GM12872 (cell line): ENCODE results near the gene RAPGEF4.
A peak's percentile ranks its signal among the peaks of the same experiment; 100 is the strongest.

Experiments used
- TF ChIP-seq, protein P1 (sequence below): IDR thresholded peaks from 3 replicates; pipeline ENCODE4 v1.5.1; 2011; ENCODE audit warnings: low read depth, mild to moderate bottlenecking, low read length, moderate library complexity; ENCODE audit not compliant: insufficient read depth

Gene RAPGEF4

DNA sequence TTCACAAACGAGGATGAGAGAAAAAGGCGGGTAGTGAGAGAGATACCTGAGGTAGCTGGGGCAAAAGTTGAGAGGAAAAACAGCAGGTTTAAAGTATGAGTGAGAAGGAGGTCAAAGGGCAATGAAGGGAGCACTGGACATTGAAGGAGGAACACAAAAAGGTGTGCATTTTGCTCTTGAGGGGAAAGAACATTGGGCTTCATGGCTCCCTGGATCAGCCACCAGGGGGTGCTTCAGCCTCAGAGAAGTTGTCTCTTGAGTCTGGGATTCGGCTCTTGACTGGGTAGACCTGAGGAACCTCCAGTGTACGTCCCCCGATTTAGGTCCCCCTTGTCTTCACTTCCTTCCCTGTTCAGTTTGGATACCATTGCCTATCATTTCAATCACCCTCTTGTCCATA, 128.5 kb downstream of the RAPGEF4 start:
- TF ChIP-seq, protein P1, sequence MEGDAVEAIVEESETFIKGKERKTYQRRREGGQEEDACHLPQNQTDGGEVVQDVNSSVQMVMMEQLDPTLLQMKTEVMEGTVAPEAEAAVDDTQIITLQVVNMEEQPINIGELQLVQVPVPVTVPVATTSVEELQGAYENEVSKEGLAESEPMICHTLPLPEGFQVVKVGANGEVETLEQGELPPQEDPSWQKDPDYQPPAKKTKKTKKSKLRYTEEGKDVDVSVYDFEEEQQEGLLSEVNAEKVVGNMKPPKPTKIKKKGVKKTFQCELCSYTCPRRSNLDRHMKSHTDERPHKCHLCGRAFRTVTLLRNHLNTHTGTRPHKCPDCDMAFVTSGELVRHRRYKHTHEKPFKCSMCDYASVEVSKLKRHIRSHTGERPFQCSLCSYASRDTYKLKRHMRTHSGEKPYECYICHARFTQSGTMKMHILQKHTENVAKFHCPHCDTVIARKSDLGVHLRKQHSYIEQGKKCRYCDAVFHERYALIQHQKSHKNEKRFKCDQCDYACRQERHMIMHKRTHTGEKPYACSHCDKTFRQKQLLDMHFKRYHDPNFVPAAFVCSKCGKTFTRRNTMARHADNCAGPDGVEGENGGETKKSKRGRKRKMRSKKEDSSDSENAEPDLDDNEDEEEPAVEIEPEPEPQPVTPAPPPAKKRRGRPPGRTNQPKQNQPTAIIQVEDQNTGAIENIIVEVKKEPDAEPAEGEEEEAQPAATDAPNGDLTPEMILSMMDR: peak; percentile 95

DNA sequence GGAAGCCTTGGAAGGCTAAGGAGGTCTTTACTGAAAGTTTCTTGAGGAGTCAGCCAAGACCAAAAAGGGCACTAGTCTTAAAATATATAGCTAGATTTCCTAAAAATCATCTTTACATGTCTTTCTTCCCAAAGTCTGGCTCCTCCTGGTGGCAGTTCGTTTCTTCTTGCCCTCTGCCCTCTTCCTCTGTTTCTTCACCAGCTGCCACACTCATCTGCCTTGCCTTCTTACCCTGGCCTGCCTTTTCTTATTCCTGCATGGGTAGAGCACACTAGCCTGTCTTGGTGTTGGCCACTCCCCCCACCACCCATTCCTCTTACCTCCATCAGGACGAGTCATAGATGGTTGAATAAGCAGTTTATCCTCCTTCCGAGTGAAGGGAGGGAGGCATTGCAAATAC, 129.8 kb downstream of the RAPGEF4 start:
- TF ChIP-seq, protein P1: peak; percentile 32; the same call in 1 of the 3 replicates

DNA sequence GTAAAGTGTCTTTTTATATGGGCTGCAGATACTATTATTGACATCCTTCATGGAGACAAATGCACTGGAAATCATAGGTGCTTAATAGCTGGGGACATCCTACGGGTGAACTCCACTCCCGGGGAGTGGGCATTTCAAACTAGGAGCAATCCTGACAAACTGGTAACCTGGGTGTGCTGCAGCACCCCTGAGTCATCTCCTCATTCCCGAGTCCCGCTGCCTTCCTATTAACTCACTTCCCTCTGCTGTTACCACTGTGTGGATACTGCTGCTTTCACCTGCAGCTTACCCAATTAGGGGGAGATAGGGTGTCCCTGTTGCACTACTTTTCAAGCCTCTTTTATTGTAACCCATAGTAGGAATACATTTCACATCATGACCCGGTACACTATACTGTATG, 134.2 kb downstream of the RAPGEF4 start:
- TF ChIP-seq, protein P1: no peak

DNA sequence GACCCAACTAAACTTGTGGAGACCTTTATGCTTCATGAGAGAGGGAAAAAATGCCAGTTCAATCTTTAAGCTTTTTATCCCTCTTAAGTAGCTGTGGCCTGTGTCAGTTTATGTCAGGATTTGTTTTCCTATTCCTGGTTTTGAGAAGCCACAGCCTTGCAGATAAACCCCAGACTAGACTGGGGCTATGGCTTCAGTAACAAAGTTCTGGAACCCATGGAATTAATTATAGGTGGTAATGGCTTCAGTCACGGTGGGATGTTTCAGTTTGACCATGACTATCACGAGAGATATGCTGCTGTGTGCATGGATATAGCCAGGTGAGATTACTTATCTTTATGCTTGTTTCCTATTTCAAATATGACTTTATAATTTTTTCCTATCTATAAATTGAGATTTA, 134.8 kb downstream of the RAPGEF4 start:
- TF ChIP-seq, protein P1: no peak

DNA sequence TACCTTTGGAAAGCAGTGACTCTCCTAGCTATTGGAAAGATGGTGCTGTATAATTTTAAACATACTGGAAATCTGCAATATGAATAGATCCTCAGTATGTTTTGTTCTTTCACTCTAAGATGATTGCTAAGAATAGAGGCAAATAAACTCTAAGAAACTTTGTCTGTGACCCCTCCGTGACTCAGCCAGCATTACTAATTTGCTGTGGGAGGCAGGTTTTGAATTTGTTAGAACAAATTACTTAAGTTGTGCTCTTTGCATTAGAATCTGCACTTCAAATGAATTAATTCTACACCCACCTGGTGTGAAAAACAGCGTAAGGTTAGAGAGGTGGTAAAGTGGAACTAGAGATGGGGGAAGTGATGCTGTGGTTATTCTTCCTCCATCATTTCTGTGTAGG, 142.2 kb downstream of the RAPGEF4 start:
- TF ChIP-seq, protein P1: no peak

DNA sequence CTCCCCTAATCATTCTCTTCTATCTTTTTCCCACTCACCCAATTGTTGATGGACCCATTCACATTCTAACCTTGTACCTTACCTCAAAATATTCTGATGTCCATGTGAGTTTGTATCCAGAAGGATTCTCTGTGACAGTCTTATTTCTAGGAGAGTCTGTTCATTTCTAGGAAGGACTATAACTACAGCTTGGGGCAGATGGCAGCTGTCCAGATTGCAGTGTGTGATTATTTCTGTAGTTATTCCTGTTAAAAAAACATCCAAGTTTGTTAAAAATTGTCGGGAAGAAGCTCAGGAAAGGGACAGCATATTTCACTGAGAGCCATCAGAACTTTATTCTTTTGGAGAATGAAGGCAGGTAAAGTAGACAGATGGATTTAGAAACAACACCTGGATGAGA, 142.6 kb downstream of the RAPGEF4 start:
- TF ChIP-seq, protein P1: no peak

DNA sequence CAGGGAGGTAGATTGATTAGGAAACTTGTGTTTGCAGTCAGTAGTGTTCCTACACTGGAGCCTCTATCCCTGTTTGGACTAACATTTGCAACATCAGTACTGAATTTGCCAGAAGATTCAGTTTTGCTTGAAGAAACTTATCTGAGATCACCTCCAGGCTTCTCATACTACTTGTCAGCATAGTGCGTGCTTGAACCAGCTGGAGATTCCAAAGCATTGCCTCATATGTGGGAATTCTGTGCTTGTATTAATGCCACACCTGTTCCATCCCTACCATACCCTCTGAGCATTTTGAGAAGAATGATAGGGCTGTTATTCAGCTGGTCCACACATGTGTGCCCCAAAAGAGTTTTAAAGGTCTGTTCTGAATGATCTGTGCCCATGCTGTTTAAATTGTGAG, 148.7 kb downstream of the RAPGEF4 start:
- TF ChIP-seq, protein P1: no peak

DNA sequence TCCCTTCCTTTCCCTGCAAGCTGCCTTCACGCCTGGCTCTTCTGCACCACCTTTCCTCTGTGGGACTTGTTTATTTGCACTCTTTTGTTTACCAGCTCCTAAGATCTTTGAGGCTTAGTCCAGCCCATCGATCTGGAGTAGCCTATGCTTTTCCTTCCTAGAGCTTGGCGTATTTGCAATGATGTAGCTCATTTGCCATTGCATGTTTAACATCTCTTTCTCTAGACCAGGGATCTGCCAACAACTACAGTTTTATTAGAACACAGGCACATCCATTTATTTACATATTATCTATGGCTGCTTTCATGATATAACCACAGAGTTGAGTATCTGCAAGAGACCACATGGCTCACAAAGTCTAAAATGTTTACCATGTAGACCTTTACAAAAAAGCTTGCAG, 150.4 kb downstream of the RAPGEF4 start:
- TF ChIP-seq, protein P1: no peak
